HCT116 (cell line): Measurements from ENCODE around the gene FCAMR. TPM values are rescaled to one million over a fixed set of nuclear protein-coding genes. Genes with fewer than 3 reads are reported as not detected.

Experiments
- ATAC-seq: fragments of 200-7000 bp; cut with Tn5 transposase; 2 replicates; pipeline ENCODE4 v1.9.1; 2020; ENCODE audit warnings: mild to moderate bottlenecking, moderate library complexity
- BruUV-seq: library from RNA; stranded (reverse); fragments of 400-500 nt; replicated peaks from 2 replicates; lab custom pipeline; 2021; lab: Mats Ljungman, UMichigan
- CTCF ChIA-PET: fragments of 300-600 bp; sonication (Branson Sonifier 250); formaldehyde crosslinking; loops from one replicate; lab custom pipeline; 2021; ENCODE audit warnings: antibody characterized with exemption; lab: Charles Lee
- POLR2A ChIA-PET: fragments of 300-600, 350-600 bp; sonication (Branson Sonifier 250); formaldehyde crosslinking; loops from one replicate; lab custom pipeline; 2021; ENCODE audit warnings: antibody characterized with exemption; lab: Charles Lee
- RAD21 ChIA-PET, 2 experiments: fragments of 300-600 bp; sonication (Branson Sonifier 250); formaldehyde crosslinking; loops; one replicate each; lab custom pipeline; 2023; ENCODE audit warnings: low total read pairs in 2 of 2; ENCODE audit not compliant: uncharacterized antibody in 2 of 2, unreplicated experiment in 2 of 2, low non-redundant PET in 1 of 2; lab: Charles Lee
- DNase-seq: peaks from one replicate; pipeline ENCODE4 v3.0.0-alpha.2; 2010; ENCODE audit warnings: low read depth, low spot score
- H2AFZ ChIP-seq: fragments of 200-600 bp; shearing (Covaris generic), sonication (generic); 2 replicates; pipeline ENCODE4 v1.6.1; 2017; ENCODE audit warnings: low read depth, mixed run types, mixed read lengths, antibody characterized with exemption, low read length; ENCODE audit not compliant: poor library complexity, severe bottlenecking
- H3K27ac ChIP-seq: 2 replicates; pipeline ENCODE4 v1.5.1; 2012; ENCODE audit warnings: low read depth, low read length
- H3K27me3 ChIP-seq: fragments of 200-600 bp; sonication (generic); 2 replicates; pipeline ENCODE4 v1.6.1; 2016; ENCODE audit warnings: mixed run types, low read length, mixed read lengths; ENCODE audit not compliant: insufficient read depth
- H3K36me3 ChIP-seq, 2 experiments: fragments of 200-500 bp in 1 of 2; fragments of 200-600 bp in 1 of 2; sonication (Bioruptor generic) in 1 of 2; sonication (generic) in 1 of 2; 2 replicates each; pipeline versions ENCODE4 v1.5.1 to v1.6.1; 2014 to 2016; ENCODE audit warnings: low read length in 2 of 2, inconsistent platforms in 1 of 2, mixed read lengths in 1 of 2, mixed run types in 1 of 2; ENCODE audit not compliant: insufficient read depth in 2 of 2, control insufficient read depth in 1 of 2
- H3K4me1 ChIP-seq, 2 experiments: fragments of 200-600 bp in 1 of 2; sonication (generic) in 1 of 2; 2 replicates each; pipeline versions ENCODE4 v1.5.1 to v1.6.1; 2012 to 2017; ENCODE audit warnings: low read length in 2 of 2, inconsistent platforms in 1 of 2, mild to moderate bottlenecking in 1 of 2, mixed read lengths in 1 of 2, mixed run types in 1 of 2, moderate library complexity in 1 of 2; ENCODE audit not compliant: insufficient read depth in 2 of 2, control insufficient read depth in 1 of 2
- H3K4me2 ChIP-seq: fragments of 200-600 bp; sonication (generic); 2 replicates; pipeline ENCODE4 v1.6.1; 2017; ENCODE audit warnings: mixed run types, low read length, mixed read lengths
- H3K4me3 ChIP-seq, 2 experiments: fragments of 200-600 bp in 1 of 2; sonication (generic) in 1 of 2; replicated peaks in 1 of 2; 2 replicates each; pipeline ENCODE4 v1.5.1; 2011 to 2016; ENCODE audit warnings: low read length in 2 of 2, control low read depth in 1 of 2, low read depth in 1 of 2, mild to moderate bottlenecking in 1 of 2, mixed read lengths in 1 of 2, mixed run types in 1 of 2
- H3K79me2 ChIP-seq: fragments of 200-600 bp; sonication (generic); 2 replicates; pipeline ENCODE4 v1.6.1; 2017; ENCODE audit warnings: mild to moderate bottlenecking, mixed run types, low read length, moderate library complexity, mixed read lengths; ENCODE audit not compliant: insufficient read depth
- H3K9ac ChIP-seq: fragments of 200-600 bp; sonication (generic); 2 replicates; pipeline ENCODE4 v1.6.1; 2016; ENCODE audit warnings: low read length, mixed read lengths
- H3K9me2 ChIP-seq: fragments of 200-600 bp; sonication (generic), shearing (Covaris generic); 2 replicates; pipeline ENCODE4 v1.6.1; 2017; ENCODE audit warnings: mixed run types, mild to moderate bottlenecking, moderate library complexity; ENCODE audit not compliant: insufficient read depth
- H3K9me3 ChIP-seq, 2 experiments: fragments of 200-500 bp in 1 of 2; fragments of 200-600 bp in 1 of 2; sonication (Bioruptor generic) in 1 of 2; sonication (generic) in 1 of 2; 2 replicates each; pipeline ENCODE4 v1.6.1; 2014 to 2017; ENCODE audit warnings: low read length in 2 of 2, mixed read lengths in 2 of 2, inconsistent platforms in 1 of 2, low read depth in 1 of 2, mild to moderate bottlenecking in 1 of 2, mixed run types in 1 of 2, moderate library complexity in 1 of 2; ENCODE audit not compliant: control insufficient read depth in 1 of 2, insufficient read depth in 1 of 2
- H4K20me1 ChIP-seq: fragments of 200-600 bp; sonication (generic), shearing (Covaris generic); 2 replicates; pipeline ENCODE4 v1.6.1; 2017; ENCODE audit warnings: mixed run types, mild to moderate bottlenecking, moderate library complexity; ENCODE audit not compliant: insufficient read depth
- CBX3 ChIP-seq: IDR thresholded peaks from 2 replicates; pipeline ENCODE4 v1.6.1; 2012; ENCODE audit warnings: low read depth
- CEBPB ChIP-seq: IDR thresholded peaks from 2 replicates; pipeline ENCODE4 v1.6.1; 2012; ENCODE audit warnings: low read depth
- CTCF ChIP-seq, 3 experiments: fragments of 200-600 bp in 1 of 3; sonication (generic) in 1 of 3; IDR thresholded peaks in 2 of 3; conservative IDR thresholded peaks in 1 of 3; 2 replicates each; pipeline ENCODE4 v1.5.1; 2012 to 2017; ENCODE audit warnings: low read depth in 2 of 3, low read length in 2 of 3, antibody characterized with exemption in 1 of 3, borderline replicate concordance in 1 of 3, control low read depth in 1 of 3, mild to moderate bottlenecking in 1 of 3, mixed read lengths in 1 of 3, mixed run types in 1 of 3, moderate library complexity in 1 of 3; ENCODE audit not compliant: insufficient read depth in 1 of 3
- ELF1 ChIP-seq: IDR thresholded peaks from 2 replicates; pipeline ENCODE4 v1.6.1; 2012; ENCODE audit warnings: low read depth, borderline replicate concordance
- POLR2A ChIP-seq: IDR thresholded peaks from 2 replicates; pipeline ENCODE4 v1.7.0; 2011; ENCODE audit warnings: borderline replicate concordance; ENCODE audit not compliant: insufficient read depth, insufficient read length; ENCODE audit errors: extremely low read depth
- POLR2AphosphoS5 ChIP-seq: IDR thresholded peaks from 2 replicates; pipeline ENCODE4 v1.6.1; 2011; ENCODE audit warnings: mild to moderate bottlenecking, low read depth, low read length, moderate library complexity
- RAD21 ChIP-seq: IDR thresholded peaks from 2 replicates; pipeline ENCODE4 v1.6.1; 2012; ENCODE audit warnings: low read depth, mild to moderate bottlenecking
- SIN3A ChIP-seq: IDR thresholded peaks from 2 replicates; pipeline ENCODE4 v1.6.1; 2012; ENCODE audit warnings: low read depth
- ZFX ChIP-seq: fragments of 450-650 bp; IDR thresholded peaks from 2 replicates; pipeline ENCODE4 v1.6.1; 2017
- ZNF274 ChIP-seq: fragments of 200-500 bp; sonication (Bioruptor generic); IDR thresholded peaks from 2 replicates; pipeline ENCODE4 v1.6.1; 2014; ENCODE audit warnings: mild to moderate bottlenecking, low read depth, low read length, inconsistent platforms
- intact Hi-C: fragments of 100-400 bp; cut with micrococcal nuclease; formaldehyde crosslinking; loops from 2 replicates; pipeline ENCODE4 v1.10.0; 2022
- total RNA-seq: library from RNA; stranded (reverse); gene quantifications from one replicate; pipeline ENCODE4 v1.2.1, GENCODE V29; 2021; ENCODE audit not compliant: unreplicated experiment

Gene FCAMR
- total RNA-seq, 1 experiment from 2014 or later, result not detected

GRCh38 chr1:206922524-206922923 lies 47.7 kb downstream of the FCAMR start:
- Histone ChIP-seq H3K9me2 (no peaks in the 10 kb centered on the region), H3K79me2 (no peaks in the 10 kb centered on the region), H3K4me2 (no peak overlapping the region), H4K20me1 (no peaks in the 10 kb centered on the region), H3K4me1 (peaks cover 0 to 7% of the 10 kb centered on the region in 2 experiments; a peak in 2 of 4 replicates), H3K9ac (no peak overlapping the region), H3K36me3 (no peaks in the 10 kb centered on the region), H3K9me3 (no peaks in the 10 kb centered on the region), H3K27me3 (no peaks in the 10 kb centered on the region), H3K27ac (no peak overlapping the region), H3K4me3 (no peak overlapping the region), H2AFZ (no peak overlapping the region)
- no peak for TF ChIP-seq ZNF274
- no peak for TF ChIP-seq POLR2AphosphoS5
- TF ChIP-seq RAD21, result no peak
- TF ChIP-seq CEBPB, result no peak
- TF ChIP-seq ZFX, result no peak
- TF ChIP-seq ELF1, result no peak
- CTCF ChIA-PET, result interaction anchor here (1.7 to 2.2 kb wide), 2 partner anchors 10 to 14 kb away, joined by 4 to 10 read pairs; no protein-coding TSS in a partner anchor
- POLR2A ChIA-PET, result no interaction called here
- intact Hi-C loops, result no loop called here
- ATAC-seq (no peak), DNase-seq (no peak)
- RAD21 ChIA-PET, result no interaction called here
- no TSS peak for BruUV-seq

- H3K27ac ChIP-seq, result no peak within 1 kb of the TSS
- H4K20me1 ChIP-seq, result no peaks in the 10 kb centered on the region
- no peak within 1 kb of the TSS for H3K4me2 ChIP-seq
- H3K27me3 ChIP-seq, result no peaks in the 10 kb centered on the region
- no peaks in the 10 kb centered on the region for H3K9me2 ChIP-seq
- no peaks in the 10 kb centered on the region for H3K9me3 ChIP-seq
- ATAC-seq (no peak), DNase-seq (no peak)
- no peak within 1 kb of the TSS for H3K4me3 ChIP-seq
- RAD21 ChIA-PET, result no interaction called here
- no peaks in the 10 kb centered on the region for H3K79me2 ChIP-seq
- H3K9ac ChIP-seq, result no peak within 1 kb of the TSS
- POLR2A ChIA-PET, result no interaction called here
- no peaks in the 10 kb centered on the region for H3K36me3 ChIP-seq
- no TSS peak for BruUV-seq
- intact Hi-C loops, result no loop called here
- CTCF ChIA-PET, result interaction anchor here (1.7 to 2.2 kb wide), 2 partner anchors 9 to 13 kb away, joined by 4 to 10 read pairs; no protein-coding TSS in a partner anchor
- no peak for TF ChIP-seq SIN3A
- TF ChIP-seq POLR2A, result no peak
- no peak for TF ChIP-seq CBX3
- TF ChIP-seq CTCF (IDR thresholded peaks at IDR 0.05 in 2 of 3, conservative IDR thresholded peaks at IDR 0.05 in 1 of 3; ENCODE audit: borderline replicate concordance in 1 of 3, insufficient read depth in 1 of 3, low read depth in 2 of 3, low read length in 2 of 3), result no peak
- no peaks in the 10 kb centered on the region for H3K4me1 ChIP-seq
- H2AFZ ChIP-seq, result no peak within 1 kb of the TSS
These were observed 48.4 kb downstream of the FCAMR start, which contains the start of gene FCMR for GRCh38 chr1:206921772-206922265. TSS of gene FCMR (minus strand) at chr1:206921941. CDS start at chr1:206921854, 87 bp downstream.
